ENCODE results near the gene IGF2R. TPM values are rescaled to one million over a fixed set of nuclear protein-coding genes. Genes with fewer than 3 reads are reported as not detected.
"Not testable (repeated sequence)": the region's sequence is repeated elsewhere in the genome, so short reads cannot be mapped to it uniquely, and the experiment has no call there.

Gene IGF2R
- polyA plus RNA-seq, 3 donors: 59.5 to 61.1 (median 60.8) TPM

DNA sequence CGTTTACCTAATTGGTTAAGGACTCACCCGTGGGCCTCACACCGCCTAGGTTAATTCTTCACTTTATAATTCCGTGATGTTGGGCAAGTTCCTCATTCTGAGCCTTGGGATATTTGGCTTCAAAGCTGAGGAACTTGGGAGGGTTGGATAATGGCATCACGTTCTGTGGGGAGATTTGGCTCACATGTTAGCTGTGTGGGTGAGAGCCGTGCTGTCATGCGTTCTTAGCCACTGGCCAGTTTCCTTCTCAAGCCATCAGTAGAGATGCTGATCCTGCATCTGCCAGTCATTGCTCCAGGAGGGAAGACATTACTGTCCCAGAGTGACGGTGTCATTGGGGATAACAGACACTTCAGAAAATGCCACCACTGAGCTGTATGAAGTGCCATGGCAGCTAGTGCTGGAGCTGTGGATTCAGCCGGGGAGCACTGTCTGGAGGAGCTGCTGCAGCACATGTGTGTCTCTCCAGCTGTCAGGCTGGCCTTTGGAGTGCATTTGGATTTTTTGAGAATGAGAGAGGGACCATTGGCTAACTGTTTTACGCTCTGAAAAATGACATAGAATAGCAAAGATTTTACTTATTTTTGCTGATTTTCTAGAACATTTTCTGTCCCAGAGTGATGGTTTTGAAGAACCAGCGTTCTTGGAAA, 16.5 kb downstream of the IGF2R start:
- no peak for DNase-seq (ENCODE audit: extremely low read depth in 1 of 11, low read depth in 9 of 11, low spot score in 4 of 11)

GRCh38 chr6:159988983-159989454, 20.1 kb downstream of the IGF2R start:
- DNase-seq (ENCODE audit: extremely low read depth in 1 of 11, low read depth in 9 of 11, low spot score in 4 of 11): no peak

GRCh38 chr6:159989492-159990480, 20.9 kb downstream of the IGF2R start:
- no peak for DNase-seq (ENCODE audit: extremely low read depth in 1 of 11, low read depth in 9 of 11, low spot score in 4 of 11)

- DNase-seq (ENCODE audit: extremely low read depth in 1 of 11, low read depth in 9 of 11, low spot score in 4 of 11): no peak
Measured at GRCh38 chr6:159992366-159992765, 23.5 kb downstream of the IGF2R start.

DNA sequence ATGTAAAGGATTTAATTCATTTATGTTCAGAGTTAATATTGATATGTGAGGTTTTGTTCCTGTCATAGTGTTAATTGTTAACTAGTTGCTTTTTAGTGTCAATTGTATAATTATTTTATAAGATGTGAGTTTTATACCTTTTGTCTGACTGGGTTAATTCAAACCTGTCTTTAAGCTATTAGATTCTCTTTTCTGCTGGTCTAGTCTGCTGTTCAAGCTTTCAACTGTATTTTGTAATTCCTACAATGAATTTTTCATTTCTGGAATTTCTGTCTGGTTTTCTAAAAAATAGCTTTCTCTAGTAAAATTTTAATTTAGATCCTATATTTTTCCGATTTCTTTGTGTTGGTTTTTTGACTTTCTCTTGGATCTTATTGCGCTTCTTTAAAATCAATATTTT, 26.5 kb downstream of the IGF2R start:
- no peak for DNase-seq (ENCODE audit: extremely low read depth in 1 of 11, low read depth in 9 of 11, low spot score in 4 of 11)

GRCh38 chr6:159996087-159996622, 27.3 kb downstream of the IGF2R start:
- DNase-seq (ENCODE audit: extremely low read depth in 1 of 11, low read depth in 9 of 11, low spot score in 4 of 11): no peak

- no peak for DNase-seq (ENCODE audit: extremely low read depth in 1 of 11, low read depth in 9 of 11, low spot score in 4 of 11)
Measured at GRCh38 chr6:159996626-159997497, 28.0 kb downstream of the IGF2R start.

GRCh38 chr6:159997498-159998101, 28.7 kb downstream of the IGF2R start:
- DNase-seq (ENCODE audit: extremely low read depth in 1 of 11, low read depth in 9 of 11, low spot score in 4 of 11): no peak

GRCh38 chr6:159998538-159998937, 29.7 kb downstream of the IGF2R start:
- no peak for DNase-seq (ENCODE audit: extremely low read depth in 1 of 11, low read depth in 9 of 11, low spot score in 4 of 11)

- DNase-seq (ENCODE audit: extremely low read depth in 1 of 11, low read depth in 9 of 11, low spot score in 4 of 11): no peak
Measured at GRCh38 chr6:159999240-159999671, 30.4 kb downstream of the IGF2R start.

DNA sequence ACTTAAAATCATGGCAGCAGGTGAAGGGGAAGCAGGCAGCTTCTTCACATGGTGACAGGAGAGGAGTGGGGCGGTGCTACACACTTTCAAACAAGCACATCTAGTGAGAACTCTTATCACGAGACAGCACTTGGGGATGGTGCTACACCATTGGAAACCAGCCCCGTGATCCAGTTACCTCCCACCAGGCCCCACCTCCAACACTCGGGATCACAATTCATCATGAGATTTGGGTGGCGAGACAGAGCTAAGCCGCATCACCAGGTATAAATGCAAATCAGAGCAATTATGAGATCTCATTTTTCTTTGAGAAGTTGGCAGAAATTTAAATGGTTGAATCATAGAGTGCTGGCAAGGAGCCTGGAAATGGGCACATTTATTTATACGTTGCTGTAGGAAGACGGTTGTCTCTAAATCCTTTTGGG, 31.4 kb downstream of the IGF2R start:
- no peak for DNase-seq (ENCODE audit: extremely low read depth in 1 of 11, low read depth in 9 of 11, low spot score in 4 of 11)

DNA sequence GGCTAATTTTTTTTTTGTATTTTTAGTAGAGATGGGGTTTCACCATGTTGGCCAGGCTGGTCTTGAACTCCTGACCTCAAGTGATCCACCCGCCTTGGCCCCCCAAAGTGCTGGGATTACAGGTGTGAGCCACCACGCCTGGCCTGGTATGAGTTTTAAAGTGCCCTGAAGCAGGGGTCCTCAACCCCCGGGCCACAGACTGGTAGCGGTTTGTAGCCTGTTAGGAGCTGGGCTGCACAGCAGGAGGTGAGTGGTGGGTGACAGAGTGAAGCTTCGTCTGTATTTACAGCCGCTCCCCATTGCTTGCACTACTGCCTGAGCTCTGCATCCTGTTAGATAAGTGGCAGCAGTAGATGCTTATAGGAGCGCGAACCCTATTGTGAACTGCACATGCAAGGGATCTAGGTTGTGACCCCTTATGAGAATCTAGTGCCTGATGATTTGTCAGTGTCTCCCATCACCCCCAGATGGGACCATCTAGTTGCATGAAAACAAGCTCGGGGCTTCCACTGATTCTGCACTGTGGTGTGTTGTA, 32.1 kb downstream of the IGF2R start:
- not testable (repeated sequence) for DNase-seq (ENCODE audit: extremely low read depth in 1 of 11, low read depth in 9 of 11, low spot score in 4 of 11)

- DNase-seq (ENCODE audit: extremely low read depth in 1 of 11, low read depth in 9 of 11, low spot score in 4 of 11): no peak
Measured at GRCh38 chr6:160002882-160003281, 34.0 kb downstream of the IGF2R start.

- no peak for DNase-seq (ENCODE audit: extremely low read depth in 1 of 11, low read depth in 9 of 11, low spot score in 4 of 11)
Measured at GRCh38 chr6:160004018-160004417, 35.1 kb downstream of the IGF2R start.

DNA sequence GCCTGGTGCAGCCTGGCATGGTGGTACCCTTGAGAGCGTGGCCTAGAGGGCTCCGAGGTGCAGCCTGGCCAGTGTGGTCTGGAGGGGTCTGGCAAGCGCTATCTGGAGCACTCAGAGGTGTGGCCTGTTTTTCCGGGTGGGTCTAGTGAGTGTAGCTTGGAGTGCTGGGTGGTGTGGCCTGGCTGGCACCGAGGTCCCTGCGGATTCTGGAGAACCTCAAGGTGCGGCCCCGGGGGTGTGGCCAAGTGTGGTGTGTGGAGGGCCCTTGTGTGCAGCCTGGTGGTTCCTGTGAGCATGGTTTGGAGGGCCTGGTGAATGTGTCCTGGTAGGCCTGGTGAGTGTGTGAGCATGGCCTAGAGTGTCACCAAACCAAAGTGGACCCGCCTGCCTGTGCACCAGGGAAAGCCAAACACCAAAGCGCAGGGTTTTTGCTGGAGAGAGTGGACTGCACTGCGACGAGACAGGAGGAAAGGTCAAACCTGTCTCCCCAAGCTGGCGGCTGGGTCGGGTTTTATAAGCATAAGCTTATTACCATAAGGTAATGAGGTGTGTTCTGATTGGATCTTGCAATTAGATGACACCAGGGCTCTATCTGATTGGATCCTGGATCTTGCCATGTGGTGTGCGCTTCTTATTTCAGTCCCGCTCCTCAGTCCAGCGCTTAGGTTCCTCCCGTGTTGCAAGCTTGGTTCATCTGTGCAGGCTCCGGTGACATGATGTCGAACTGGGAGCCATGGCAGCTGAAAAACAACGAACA, 35.7 kb downstream of the IGF2R start:
- no peak for DNase-seq (ENCODE audit: extremely low read depth in 1 of 11, low read depth in 9 of 11, low spot score in 4 of 11)

GRCh38 chr6:160005211-160005610, 36.3 kb downstream of the IGF2R start:
- DNase-seq (ENCODE audit: extremely low read depth in 1 of 11, low read depth in 9 of 11, low spot score in 4 of 11): no peak

DNA sequence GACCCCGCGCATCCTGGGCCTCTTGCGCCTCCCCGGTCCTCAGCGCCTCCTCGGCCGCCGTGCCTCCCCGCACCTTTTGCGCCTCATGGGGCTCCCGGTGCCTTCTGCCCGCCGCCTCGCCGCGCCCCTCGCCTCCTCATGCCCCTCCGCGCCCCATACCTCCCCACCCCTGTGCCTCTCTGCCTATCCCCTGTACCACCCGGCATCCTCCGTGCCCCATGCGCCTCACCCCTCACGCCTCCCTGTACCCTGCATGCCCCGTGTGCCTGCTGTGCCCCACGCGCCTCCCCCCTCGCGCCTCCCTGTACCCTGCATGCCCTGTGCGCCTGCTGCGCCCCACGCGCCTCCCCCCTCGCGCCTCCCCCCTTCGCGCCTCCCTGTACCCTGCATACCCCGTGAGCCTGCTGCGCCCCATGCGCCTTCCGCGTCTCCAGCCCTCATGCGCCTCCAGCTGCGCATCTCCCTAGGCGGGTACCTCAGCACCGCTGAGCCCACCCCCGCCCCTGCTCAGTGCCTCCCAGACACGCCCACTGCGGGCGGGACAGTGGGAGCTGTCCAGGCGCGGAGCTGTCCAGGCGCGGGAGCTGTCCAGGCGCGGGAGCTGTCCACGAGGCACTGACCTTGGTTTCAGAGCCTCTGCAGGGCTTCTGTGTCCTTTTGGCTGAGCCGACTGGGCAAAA, 37.1 kb downstream of the IGF2R start:
- DNase-seq (ENCODE audit: extremely low read depth in 1 of 11, low read depth in 9 of 11, low spot score in 4 of 11): peak in 9 of 11 donors; percentile 33 to 66 (median 58)

Data from renal cortex interstitium (tissue), 11 donors.